ENCODE measurements around the gene NUDT3.

DNA sequence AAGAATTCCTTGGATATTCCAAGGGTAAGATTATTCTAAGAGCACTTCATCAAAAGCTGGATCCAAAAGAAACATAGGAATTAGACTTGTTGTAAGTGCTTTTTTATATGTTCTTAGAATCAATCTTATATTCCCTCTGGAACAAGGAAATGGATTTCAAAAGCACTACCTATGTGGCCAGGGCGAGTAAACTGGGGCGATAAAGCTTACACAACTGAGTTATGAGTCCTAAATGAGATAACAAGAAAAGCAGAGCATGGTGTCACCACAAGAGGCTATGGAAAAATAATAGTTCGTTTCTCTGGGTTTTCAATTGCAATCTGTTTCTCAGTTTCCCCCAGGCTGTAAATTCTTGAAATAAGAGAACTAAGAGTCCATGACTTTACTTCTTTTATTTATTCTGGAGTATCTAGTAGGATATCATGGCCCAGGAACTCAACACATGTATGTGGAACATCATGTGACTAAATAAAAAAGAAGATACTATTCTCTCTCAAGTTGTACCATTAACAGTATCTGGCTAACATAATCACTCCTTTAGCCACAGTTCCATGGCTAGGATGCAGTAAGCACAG, 51.5 kb downstream of the NUDT3 start:
- TF ChIP-seq POLR2AphosphoS5 (IDR thresholded peaks at IDR 0.05; ENCODE audit: low read depth, low read length), result no peak
- TF ChIP-seq, protein P1, sequence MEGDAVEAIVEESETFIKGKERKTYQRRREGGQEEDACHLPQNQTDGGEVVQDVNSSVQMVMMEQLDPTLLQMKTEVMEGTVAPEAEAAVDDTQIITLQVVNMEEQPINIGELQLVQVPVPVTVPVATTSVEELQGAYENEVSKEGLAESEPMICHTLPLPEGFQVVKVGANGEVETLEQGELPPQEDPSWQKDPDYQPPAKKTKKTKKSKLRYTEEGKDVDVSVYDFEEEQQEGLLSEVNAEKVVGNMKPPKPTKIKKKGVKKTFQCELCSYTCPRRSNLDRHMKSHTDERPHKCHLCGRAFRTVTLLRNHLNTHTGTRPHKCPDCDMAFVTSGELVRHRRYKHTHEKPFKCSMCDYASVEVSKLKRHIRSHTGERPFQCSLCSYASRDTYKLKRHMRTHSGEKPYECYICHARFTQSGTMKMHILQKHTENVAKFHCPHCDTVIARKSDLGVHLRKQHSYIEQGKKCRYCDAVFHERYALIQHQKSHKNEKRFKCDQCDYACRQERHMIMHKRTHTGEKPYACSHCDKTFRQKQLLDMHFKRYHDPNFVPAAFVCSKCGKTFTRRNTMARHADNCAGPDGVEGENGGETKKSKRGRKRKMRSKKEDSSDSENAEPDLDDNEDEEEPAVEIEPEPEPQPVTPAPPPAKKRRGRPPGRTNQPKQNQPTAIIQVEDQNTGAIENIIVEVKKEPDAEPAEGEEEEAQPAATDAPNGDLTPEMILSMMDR (IDR thresholded peaks at IDR 0.05), result no peak
- no peak for TF ChIP-seq JUND (IDR thresholded peaks at IDR 0.05)
- TF ChIP-seq, protein P2, sequence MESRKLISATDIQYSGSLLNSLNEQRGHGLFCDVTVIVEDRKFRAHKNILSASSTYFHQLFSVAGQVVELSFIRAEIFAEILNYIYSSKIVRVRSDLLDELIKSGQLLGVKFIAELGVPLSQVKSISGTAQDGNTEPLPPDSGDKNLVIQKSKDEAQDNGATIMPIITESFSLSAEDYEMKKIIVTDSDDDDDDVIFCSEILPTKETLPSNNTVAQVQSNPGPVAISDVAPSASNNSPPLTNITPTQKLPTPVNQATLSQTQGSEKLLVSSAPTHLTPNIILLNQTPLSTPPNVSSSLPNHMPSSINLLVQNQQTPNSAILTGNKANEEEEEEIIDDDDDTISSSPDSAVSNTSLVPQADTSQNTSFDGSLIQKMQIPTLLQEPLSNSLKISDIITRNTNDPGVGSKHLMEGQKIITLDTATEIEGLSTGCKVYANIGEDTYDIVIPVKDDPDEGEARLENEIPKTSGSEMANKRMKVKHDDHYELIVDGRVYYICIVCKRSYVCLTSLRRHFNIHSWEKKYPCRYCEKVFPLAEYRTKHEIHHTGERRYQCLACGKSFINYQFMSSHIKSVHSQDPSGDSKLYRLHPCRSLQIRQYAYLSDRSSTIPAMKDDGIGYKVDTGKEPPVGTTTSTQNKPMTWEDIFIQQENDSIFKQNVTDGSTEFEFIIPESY (IDR thresholded peaks at IDR 0.05; ENCODE audit: borderline replicate concordance, low read depth), result no peak
- no peak for TF ChIP-seq YY1 (IDR thresholded peaks at IDR 0.05; ENCODE audit: low read depth)
- TF ChIP-seq RAD21 (IDR thresholded peaks at IDR 0.05; ENCODE audit: low read length), result no peak
- TF ChIP-seq, protein P3, sequence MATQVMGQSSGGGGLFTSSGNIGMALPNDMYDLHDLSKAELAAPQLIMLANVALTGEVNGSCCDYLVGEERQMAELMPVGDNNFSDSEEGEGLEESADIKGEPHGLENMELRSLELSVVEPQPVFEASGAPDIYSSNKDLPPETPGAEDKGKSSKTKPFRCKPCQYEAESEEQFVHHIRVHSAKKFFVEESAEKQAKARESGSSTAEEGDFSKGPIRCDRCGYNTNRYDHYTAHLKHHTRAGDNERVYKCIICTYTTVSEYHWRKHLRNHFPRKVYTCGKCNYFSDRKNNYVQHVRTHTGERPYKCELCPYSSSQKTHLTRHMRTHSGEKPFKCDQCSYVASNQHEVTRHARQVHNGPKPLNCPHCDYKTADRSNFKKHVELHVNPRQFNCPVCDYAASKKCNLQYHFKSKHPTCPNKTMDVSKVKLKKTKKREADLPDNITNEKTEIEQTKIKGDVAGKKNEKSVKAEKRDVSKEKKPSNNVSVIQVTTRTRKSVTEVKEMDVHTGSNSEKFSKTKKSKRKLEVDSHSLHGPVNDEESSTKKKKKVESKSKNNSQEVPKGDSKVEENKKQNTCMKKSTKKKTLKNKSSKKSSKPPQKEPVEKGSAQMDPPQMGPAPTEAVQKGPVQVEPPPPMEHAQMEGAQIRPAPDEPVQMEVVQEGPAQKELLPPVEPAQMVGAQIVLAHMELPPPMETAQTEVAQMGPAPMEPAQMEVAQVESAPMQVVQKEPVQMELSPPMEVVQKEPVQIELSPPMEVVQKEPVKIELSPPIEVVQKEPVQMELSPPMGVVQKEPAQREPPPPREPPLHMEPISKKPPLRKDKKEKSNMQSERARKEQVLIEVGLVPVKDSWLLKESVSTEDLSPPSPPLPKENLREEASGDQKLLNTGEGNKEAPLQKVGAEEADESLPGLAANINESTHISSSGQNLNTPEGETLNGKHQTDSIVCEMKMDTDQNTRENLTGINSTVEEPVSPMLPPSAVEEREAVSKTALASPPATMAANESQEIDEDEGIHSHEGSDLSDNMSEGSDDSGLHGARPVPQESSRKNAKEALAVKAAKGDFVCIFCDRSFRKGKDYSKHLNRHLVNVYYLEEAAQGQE (IDR thresholded peaks at IDR 0.05; ENCODE audit: low read depth, low read length), result no peak
- TF ChIP-seq NFIC (IDR thresholded peaks at IDR 0.05; ENCODE audit: borderline replicate concordance), result no peak
- TF ChIP-seq, protein P4, sequence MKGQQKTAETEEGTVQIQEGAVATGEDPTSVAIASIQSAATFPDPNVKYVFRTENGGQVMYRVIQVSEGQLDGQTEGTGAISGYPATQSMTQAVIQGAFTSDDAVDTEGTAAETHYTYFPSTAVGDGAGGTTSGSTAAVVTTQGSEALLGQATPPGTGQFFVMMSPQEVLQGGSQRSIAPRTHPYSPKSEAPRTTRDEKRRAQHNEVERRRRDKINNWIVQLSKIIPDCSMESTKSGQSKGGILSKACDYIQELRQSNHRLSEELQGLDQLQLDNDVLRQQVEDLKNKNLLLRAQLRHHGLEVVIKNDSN (IDR thresholded peaks at IDR 0.05; ENCODE audit: borderline replicate concordance, low read depth), result no peak
- TF ChIP-seq SIN3A (IDR thresholded peaks at IDR 0.05; ENCODE audit: borderline replicate concordance, low read depth, low read length), result no peak
- TF ChIP-seq TEAD4 (IDR thresholded peaks at IDR 0.05; ENCODE audit: borderline replicate concordance, insufficient read depth), result no peak
- TF ChIP-seq, protein P5, sequence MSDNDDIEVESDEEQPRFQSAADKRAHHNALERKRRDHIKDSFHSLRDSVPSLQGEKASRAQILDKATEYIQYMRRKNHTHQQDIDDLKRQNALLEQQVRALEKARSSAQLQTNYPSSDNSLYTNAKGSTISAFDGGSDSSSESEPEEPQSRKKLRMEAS (IDR thresholded peaks at IDR 0.05; ENCODE audit: low read depth), result no peak
- TF ChIP-seq, protein P6, sequence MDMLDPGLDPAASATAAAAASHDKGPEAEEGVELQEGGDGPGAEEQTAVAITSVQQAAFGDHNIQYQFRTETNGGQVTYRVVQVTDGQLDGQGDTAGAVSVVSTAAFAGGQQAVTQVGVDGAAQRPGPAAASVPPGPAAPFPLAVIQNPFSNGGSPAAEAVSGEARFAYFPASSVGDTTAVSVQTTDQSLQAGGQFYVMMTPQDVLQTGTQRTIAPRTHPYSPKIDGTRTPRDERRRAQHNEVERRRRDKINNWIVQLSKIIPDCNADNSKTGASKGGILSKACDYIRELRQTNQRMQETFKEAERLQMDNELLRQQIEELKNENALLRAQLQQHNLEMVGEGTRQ (IDR thresholded peaks at IDR 0.05; ENCODE audit: borderline replicate concordance, low read depth, low read length), result no peak
